ENCODE results near the gene UIMC1. TPM values are rescaled to one million over a fixed set of nuclear protein-coding genes. Genes with fewer than 3 reads are reported as not detected.

The UIMC1 gene
- total and polyA plus RNA-seq, 8 donors: 11.6 to 81.7 (median 33.2) TPM

DNA sequence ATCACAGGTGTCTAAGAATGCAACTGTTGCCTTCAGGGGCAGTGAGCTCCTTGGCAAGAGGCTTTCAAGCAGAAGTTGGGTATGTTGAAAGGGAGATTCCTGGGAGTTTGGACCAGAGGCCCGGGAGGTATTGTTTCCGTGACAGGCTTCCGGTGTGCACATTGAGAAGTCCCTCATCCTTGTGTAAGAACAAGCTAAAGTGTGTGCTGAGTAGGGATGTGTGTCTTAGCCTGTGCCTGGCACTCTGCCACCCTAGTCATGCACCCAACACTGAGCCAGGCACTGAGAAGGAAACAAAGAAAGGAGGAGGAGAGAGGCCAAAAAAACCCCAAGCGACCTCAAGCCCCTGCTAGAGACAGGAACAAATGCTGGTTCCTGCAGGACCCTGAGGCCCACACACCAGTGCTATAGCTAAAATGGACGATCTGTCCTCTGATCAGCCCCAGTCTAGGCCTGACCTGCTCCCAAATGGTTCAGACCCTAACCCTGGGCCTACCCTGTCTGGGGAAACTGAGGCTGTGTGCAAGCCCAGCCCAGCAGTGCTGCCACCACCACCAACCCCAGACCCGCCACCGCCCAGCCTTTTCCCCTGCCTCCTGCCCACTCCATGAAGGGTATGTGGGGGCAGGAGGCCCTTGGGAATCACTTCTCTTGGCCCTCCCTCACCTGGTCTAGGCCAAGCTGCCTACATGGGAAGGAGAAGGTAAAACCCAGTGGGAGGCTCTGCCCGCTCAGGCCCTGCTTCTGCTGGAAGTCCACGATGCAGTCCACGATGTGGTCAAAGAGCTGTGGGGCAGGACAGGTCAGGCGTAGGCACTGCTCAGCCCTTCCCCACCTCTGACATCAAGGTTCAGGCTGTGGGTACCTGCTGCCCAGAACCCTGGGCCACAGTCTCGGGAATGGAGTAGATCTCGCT is 120.0 kb downstream of the UIMC1 start:
- no peak for DNase-seq
- 85 to 92% (median 88%) methylated on average over 7 to 13 of the region's 13 CpGs for WGBS, 5 donors
- intact Hi-C loops (cut with DNase I; ENCODE audit: low total_unique reads): no loop called here

DNA sequence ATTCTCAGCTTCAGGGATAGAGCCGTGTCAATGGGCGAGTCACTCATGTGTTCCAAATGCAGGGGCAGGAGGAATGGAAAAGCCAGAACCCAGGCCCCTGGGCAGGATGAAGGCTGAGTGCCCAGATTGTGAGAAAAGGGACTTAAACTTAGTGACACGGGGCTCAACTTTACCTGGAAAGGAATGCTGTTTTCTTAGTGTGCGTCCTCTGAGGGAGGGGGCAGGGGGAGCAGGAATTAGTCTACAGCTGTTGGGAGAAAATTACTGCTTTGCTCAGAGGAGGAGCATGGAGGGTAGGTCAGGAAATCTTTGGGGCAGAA is 122.0 kb downstream of the UIMC1 start:
- peaks cover 0 to 9% (median 0%) of the 10 kb centered on the region in 3 donors for H3K27me3 ChIP-seq
- no peak overlapping the region for H3K27ac ChIP-seq
- H3K4me3 ChIP-seq: no peak overlapping the region
- no peaks in the 10 kb centered on the region for H3K9me3 ChIP-seq
- WGBS, 5 donors: 52 to 59% (median 57%) methylated on average over 4 of the region's 4 CpGs
- H3K4me1 ChIP-seq: no peaks in the 10 kb centered on the region
- H3K36me3 ChIP-seq: no peaks in the 10 kb centered on the region
- intact Hi-C loops (cut with DNase I; ENCODE audit: low total_unique reads): no loop called here
- DNase-seq: no peak
- TF ChIP-seq, protein P1, sequence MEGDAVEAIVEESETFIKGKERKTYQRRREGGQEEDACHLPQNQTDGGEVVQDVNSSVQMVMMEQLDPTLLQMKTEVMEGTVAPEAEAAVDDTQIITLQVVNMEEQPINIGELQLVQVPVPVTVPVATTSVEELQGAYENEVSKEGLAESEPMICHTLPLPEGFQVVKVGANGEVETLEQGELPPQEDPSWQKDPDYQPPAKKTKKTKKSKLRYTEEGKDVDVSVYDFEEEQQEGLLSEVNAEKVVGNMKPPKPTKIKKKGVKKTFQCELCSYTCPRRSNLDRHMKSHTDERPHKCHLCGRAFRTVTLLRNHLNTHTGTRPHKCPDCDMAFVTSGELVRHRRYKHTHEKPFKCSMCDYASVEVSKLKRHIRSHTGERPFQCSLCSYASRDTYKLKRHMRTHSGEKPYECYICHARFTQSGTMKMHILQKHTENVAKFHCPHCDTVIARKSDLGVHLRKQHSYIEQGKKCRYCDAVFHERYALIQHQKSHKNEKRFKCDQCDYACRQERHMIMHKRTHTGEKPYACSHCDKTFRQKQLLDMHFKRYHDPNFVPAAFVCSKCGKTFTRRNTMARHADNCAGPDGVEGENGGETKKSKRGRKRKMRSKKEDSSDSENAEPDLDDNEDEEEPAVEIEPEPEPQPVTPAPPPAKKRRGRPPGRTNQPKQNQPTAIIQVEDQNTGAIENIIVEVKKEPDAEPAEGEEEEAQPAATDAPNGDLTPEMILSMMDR (IDR thresholded peaks at IDR 0.05): no peak

More for the DNA sequence above, 120.0 kb downstream of the UIMC1 start:
- Histone ChIP-seq H3K9me3 (no peaks in the 10 kb centered on the region), H3K4me3 (no peak overlapping the region), H3K4me1 (no peaks in the 10 kb centered on the region), H3K27me3 (peaks cover 0 to 4% (median 0%) of the 10 kb centered on the region in 3 donors), H3K36me3 (no peaks in the 10 kb centered on the region), H3K27ac (no peak overlapping the region)
- TF ChIP-seq POLR2A (IDR thresholded peaks at IDR 0.05): no peak
- TF ChIP-seq, protein P1 (IDR thresholded peaks at IDR 0.05): no peak
- TF ChIP-seq EP300 (IDR thresholded peaks at IDR 0.05): no peak
- no peak for TF ChIP-seq POLR2AphosphoS5 (IDR thresholded peaks at IDR 0.05)

DNA sequence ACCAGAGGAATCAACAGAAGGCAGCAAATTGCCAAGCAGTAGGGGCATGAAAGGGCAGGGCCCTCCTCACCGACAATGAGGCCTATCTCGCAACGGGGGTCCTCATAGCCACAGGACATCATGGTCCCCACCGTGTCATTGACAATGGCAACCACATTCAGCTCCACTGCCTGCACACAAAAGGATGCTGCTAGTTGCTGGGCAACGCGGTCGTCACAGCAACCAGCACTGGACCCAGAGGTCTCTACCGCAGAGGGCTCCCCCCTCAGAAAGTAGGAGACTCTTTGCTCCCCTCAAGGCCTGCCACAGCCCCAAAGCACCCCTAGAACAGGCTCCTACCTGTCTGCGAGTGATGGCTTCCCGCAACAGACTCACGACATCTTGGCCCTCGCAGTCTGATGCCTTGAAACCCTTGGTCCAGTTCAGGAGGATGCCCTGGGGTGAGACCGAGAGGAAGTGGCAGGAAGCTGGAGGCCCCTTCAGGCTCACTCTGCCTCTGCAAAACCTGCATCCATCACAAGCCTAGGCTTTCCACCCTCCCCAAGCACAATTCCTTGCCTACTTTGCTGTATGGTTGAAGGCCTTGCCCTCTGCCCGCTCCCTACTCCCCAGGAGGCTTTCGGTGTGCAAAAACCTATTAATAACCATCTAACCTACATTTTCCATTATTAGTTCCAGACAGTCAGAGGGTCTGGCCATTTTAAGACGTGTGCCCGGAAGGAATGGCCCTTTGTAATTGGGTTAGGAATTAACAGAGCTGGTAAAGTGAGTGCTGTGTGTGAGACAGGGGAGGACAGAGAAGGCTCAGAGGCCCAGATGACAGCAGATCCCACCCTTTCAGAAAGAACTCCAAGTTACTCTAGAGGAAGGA is 122.6 kb downstream of the UIMC1 start:
- 87 to 91% (median 90%) methylated on average over 17 of the region's 17 CpGs for WGBS, 5 donors
- Histone ChIP-seq H3K27me3 (peaks cover 0 to 15% (median 0%) of the 10 kb centered on the region in 3 donors), H3K9me3 (no peaks in the 10 kb centered on the region), H3K4me3 (no peak overlapping the region), H3K36me3 (no peaks in the 10 kb centered on the region), H3K27ac (no peak overlapping the region), H3K4me1 (no peaks in the 10 kb centered on the region)
- no peak for DNase-seq
- intact Hi-C loops (cut with DNase I; ENCODE audit: low total_unique reads): no loop called here
- TF ChIP-seq POLR2A (IDR thresholded peaks at IDR 0.05) (no peak), EP300 (IDR thresholded peaks at IDR 0.05) (no peak), POLR2AphosphoS5 (IDR thresholded peaks at IDR 0.05) (no peak)
- TF ChIP-seq, protein P1 (IDR thresholded peaks at IDR 0.05): no peak

DNA sequence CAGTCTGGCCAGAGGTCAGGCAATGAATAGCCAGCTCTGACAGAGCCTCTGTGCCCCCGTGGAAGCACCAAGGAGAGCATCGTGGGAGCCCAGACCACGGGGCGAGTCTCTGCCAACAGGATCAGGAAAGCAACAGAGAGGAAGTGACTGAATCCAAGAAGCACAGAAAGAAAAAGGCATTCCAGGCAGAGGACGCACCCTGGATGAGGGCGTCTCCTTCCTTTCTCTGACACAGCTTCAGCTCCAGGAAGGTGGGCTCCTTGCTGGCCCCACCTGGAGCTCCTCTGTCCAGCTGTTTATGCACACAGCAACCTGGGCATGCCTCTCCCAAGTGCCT is 124.0 kb downstream of the UIMC1 start:
- DNase-seq: no peak
- Histone ChIP-seq H3K4me3 (no peak overlapping the region), H3K4me1 (no peaks in the 10 kb centered on the region), H3K9me3 (no peaks in the 10 kb centered on the region), H3K27ac (no peak overlapping the region), H3K36me3 (no peaks in the 10 kb centered on the region), H3K27me3 (peaks cover 0 to 29% (median 8%) of the 10 kb centered on the region in 3 donors)
- intact Hi-C loops (cut with DNase I; ENCODE audit: low total_unique reads): no loop called here
- WGBS, 5 donors: 44 to 66% (median 49%) methylated on average over 5 to 6 of the region's 6 CpGs
- TF ChIP-seq POLR2AphosphoS5 (IDR thresholded peaks at IDR 0.05) (no peak), EP300 (IDR thresholded peaks at IDR 0.05) (no peak), POLR2A (IDR thresholded peaks at IDR 0.05) (no peak)
- TF ChIP-seq, protein P1 (IDR thresholded peaks at IDR 0.05): no peak

All from stomach (tissue), 9 donors.